ENCODE measurements around the gene SRP54.
A peak's percentile ranks its signal among the peaks of the same experiment; 100 is the strongest.

The SRP54 gene

DNA sequence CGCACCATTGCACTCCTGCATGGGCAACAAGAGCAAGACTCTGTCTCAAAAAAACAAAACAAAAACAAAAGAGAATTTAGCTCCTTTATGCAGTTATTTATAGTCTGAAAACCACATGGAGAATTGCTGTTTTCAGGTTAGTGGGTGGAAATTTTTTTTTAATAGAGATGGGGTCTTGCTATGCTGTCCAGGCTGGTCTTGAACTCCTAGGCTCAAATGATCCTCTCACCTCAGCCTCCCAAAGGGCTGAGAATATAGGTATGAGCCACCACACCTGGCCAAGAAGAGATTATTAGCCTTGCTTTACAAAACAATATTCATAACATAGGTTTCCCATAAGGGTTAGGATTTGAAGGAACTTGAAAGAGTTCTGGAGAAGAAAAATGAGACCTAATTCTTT lies 12.1 kb upstream of the SRP54 start:
- Mint-ChIP-seq H3K36me3 (peaks cover 17% of the 10 kb centered on the region), H3K27me3 (no peaks in the 10 kb centered on the region), H3K4me3 (no peak overlapping the region), H3K27ac (no peak overlapping the region), H3K4me1 (ENCODE audit: low read depth) (peaks cover 31% of the 10 kb centered on the region), H3K9me3 (ENCODE audit: low read depth) (no peaks in the 10 kb centered on the region)

GRCh38 chr14:34971381-34971780 lies 11.4 kb upstream of the SRP54 start:
- Mint-ChIP-seq H3K9me3 (ENCODE audit: low read depth) (no peaks in the 10 kb centered on the region), H3K4me3 (no peak overlapping the region), H3K27me3 (no peaks in the 10 kb centered on the region), H3K36me3 (peaks cover 16% of the 10 kb centered on the region), H3K4me1 (ENCODE audit: low read depth) (peaks cover 29% of the 10 kb centered on the region), H3K27ac (peak overlapping the region; percentile 24)

GRCh38 chr14:34971801-34972200 lies 11.0 kb upstream of the SRP54 start:
- Mint-ChIP-seq H3K4me1 (ENCODE audit: low read depth) (peaks cover 29% of the 10 kb centered on the region), H3K4me3 (no peak overlapping the region), H3K27me3 (no peaks in the 10 kb centered on the region), H3K36me3 (peaks cover 15% of the 10 kb centered on the region), H3K9me3 (ENCODE audit: low read depth) (no peaks in the 10 kb centered on the region), H3K27ac (no peak overlapping the region)

DNA sequence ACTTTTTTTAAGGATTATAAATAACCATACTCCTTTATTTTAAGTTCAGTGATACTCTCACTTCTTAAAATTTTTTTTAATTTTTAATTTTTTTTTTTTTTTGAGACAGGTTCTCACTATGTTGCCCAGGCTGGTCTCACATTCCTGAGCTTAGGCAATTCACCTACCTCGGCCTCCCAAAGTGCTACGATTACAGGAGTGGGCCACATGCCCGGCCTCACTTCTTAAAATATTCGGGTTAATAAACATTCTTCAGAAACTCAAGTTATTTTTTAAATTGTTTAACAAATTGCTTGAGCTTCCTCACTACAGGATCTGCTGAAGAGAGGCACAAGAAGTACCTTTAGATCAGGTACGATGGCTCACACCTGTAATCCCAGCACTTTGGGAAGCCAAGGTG lies 4.3 kb upstream of the SRP54 start:
- Mint-ChIP-seq H3K36me3 (peaks cover 2% of the 10 kb centered on the region), H3K27me3 (no peaks in the 10 kb centered on the region), H3K27ac (no peak overlapping the region), H3K9me3 (ENCODE audit: low read depth) (no peaks in the 10 kb centered on the region), H3K4me3 (no peak overlapping the region), H3K4me1 (ENCODE audit: low read depth) (peaks cover 26% of the 10 kb centered on the region)

DNA sequence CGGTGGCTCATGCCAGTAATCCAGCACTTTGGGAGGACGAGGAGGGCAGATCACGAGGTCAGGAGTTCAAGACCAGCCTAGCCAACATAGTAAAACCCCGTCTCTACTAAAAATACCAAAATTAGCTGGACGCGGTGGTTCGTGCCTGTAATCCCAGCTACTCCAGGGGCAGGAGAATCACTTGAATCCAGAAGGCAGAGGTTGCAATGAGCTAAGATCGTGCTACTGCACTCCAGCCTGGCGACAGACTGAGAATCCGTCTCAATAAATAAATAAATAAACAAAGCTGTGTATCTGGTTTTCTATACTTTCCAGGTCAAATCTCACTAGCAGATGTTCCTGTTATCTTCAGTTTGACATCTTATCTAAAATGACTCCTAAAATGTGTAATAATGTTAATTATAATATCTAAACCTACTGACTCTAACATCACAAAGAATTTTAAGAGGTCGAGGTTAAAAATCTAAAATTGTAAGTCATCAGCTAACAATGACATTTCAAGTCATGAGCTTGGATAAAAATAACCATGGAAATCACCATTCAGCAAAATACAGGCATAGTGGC lies 2.4 kb upstream of the SRP54 start:
- peaks cover 19% of the 10 kb centered on the region for H3K4me1 Mint-ChIP-seq (ENCODE audit: low read depth)
- H3K4me3 Mint-ChIP-seq = peak overlapping the region; percentile 46
- peaks cover 6% of the 10 kb centered on the region for H3K36me3 Mint-ChIP-seq
- no peaks in the 10 kb centered on the region for H3K9me3 Mint-ChIP-seq (ENCODE audit: low read depth)
- H3K27me3 Mint-ChIP-seq = no peaks in the 10 kb centered on the region
- H3K27ac Mint-ChIP-seq = no peak overlapping the region

DNA sequence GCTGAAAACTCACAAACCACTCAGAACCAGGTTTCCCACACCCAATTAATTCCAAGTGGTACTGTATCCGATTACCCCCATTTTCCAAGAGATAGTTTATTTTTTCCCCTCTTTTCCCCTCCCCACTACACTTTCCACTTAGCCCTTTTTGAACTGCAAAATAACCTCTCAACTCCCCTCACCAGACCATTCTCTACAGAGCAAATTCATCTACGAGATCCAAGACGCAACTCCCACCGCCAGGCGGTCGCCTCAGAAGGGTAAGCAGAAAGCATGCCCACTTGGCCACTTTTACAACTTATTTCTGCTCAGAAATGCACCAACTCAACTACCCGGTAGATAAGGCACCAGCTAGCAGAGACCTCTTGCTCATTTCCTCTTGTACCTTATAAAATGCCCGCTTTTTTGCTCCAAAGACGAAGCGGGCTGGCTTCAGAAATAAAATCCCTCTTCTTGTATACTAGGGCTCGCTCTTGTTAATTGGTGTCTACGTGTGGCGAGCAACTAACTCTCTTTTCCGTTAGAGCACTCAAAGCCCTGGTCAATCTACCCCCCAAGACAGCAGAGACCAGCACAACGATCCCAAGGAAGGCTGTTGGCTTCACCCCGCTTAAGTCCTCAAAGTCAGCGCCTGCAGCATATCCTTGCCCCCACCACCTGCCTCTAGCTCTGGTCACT lies 910 bp upstream of the SRP54 start:
- Mint-ChIP-seq H3K27me3 (no peaks in the 10 kb centered on the region), H3K4me1 (ENCODE audit: low read depth) (peaks cover 8% of the 10 kb centered on the region), H3K27ac (no peak overlapping the region), H3K36me3 (peaks cover 7% of the 10 kb centered on the region), H3K9me3 (ENCODE audit: low read depth) (no peaks in the 10 kb centered on the region), H3K4me3 (no peak overlapping the region)

DNA sequence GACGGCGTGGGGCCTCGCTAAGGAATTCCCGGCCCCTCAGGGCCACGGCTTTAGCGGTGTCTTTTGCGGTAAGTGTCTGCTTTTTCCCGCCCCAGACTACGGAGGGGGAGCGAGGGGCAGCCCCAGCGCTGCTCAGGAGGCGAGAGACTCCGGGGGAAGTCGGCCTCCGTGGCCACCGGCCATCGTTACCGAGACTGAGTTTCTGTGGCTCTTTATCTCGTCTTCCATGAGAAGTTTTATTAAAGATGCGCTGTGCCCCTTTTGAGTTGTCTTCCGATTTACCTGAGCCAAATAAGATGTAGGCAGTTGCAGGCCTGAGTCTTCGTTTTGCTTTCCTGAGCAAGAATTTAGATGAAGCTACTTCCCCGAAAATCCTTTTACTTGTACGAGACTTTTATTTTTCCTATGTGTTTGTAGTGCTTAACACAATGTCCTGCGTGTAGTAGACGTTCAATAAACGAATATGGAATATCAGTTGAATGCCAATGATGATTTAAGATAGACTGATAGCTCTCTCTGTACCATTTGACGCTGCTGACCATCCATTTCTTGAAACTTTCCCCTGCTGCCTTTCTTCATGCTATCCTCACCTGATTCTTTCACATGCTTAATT lies 462 bp downstream of the SRP54 start:
- peaks cover 14% of the 10 kb centered on the region for H3K4me1 Mint-ChIP-seq (ENCODE audit: low read depth)
- H3K9me3 Mint-ChIP-seq (ENCODE audit: low read depth) = no peaks in the 10 kb centered on the region
- H3K27me3 Mint-ChIP-seq = no peaks in the 10 kb centered on the region
- peaks cover 7% of the 10 kb centered on the region for H3K36me3 Mint-ChIP-seq
- H3K4me3 Mint-ChIP-seq = no peak overlapping the region
- H3K27ac Mint-ChIP-seq = no peak overlapping the region

- Mint-ChIP-seq H3K4me3 (no peak overlapping the region), H3K9me3 (ENCODE audit: low read depth) (no peaks in the 10 kb centered on the region), H3K27ac (no peak overlapping the region)
Measured at GRCh38 chr14:34983786-34984185, 994 bp downstream of the SRP54 start.

DNA sequence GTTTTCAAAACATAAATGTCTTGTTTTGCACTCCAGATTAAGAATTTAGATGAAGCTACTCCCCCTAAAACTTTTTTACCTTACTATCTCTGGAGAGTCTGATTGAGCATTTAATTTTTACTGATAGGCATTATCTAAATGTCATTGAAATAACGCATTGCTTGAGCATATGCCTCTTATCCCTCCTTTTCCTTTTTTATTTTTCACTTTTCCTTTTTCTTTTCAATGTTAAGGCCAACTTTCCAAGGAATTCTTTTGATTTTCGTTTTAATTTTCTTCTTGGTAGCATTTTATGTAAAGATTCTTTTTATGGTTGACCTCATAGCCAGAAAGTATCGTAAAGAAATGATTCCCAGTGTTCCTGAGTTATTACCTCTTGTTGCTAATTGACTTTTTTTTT lies 2.9 kb downstream of the SRP54 start:
- Mint-ChIP-seq H3K27ac (no peak overlapping the region), H3K4me3 (no peak overlapping the region), H3K9me3 (ENCODE audit: low read depth) (no peaks in the 10 kb centered on the region), H3K36me3 (peaks cover 7% of the 10 kb centered on the region), H3K4me1 (ENCODE audit: low read depth) (peaks cover 25% of the 10 kb centered on the region), H3K27me3 (no peaks in the 10 kb centered on the region)

More at GRCh38 chr14:34983786-34984185, 994 bp downstream of the SRP54 start:
- H3K4me1 Mint-ChIP-seq (ENCODE audit: low read depth) = peaks cover 17% of the 10 kb centered on the region
- peaks cover 7% of the 10 kb centered on the region for H3K36me3 Mint-ChIP-seq
- no peaks in the 10 kb centered on the region for H3K27me3 Mint-ChIP-seq

- H3K27me3 Mint-ChIP-seq = no peaks in the 10 kb centered on the region
- peaks cover 7% of the 10 kb centered on the region for H3K36me3 Mint-ChIP-seq
- H3K9me3 Mint-ChIP-seq (ENCODE audit: low read depth) = no peaks in the 10 kb centered on the region
- H3K27ac Mint-ChIP-seq = no peak overlapping the region
- H3K4me3 Mint-ChIP-seq = peak overlapping the region; percentile 32
- peaks cover 31% of the 10 kb centered on the region for H3K4me1 Mint-ChIP-seq (ENCODE audit: low read depth)
Measured at GRCh38 chr14:34987180-34987579, 4.4 kb downstream of the SRP54 start.

- peak overlapping the region; percentile 16 for H3K27ac Mint-ChIP-seq
- H3K27me3 Mint-ChIP-seq = no peaks in the 10 kb centered on the region
- peaks cover 39% of the 10 kb centered on the region for H3K4me1 Mint-ChIP-seq (ENCODE audit: low read depth)
Measured at GRCh38 chr14:34989762-34990161, 7.0 kb downstream of the SRP54 start.

DNA sequence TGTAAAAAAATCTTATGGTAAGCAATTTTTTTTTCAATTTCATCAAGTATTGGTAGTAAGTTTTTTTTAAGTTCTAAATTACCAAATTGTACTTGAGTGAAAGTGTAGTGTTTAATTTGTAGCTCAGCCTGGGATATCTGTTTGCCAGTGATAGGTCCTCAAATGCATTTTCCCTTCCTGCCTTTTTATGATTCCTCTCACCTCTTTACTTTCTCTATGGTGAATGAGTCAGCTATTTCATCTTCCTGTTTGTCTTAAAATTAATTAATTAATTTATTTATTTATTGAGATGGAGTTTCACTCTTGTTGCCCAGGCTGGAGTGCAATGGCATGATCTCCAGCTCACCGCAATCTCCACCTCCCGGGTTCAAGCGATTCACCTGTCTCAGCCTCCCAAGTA lies 10.6 kb downstream of the SRP54 start:
- H3K4me3 Mint-ChIP-seq = no peak overlapping the region
- H3K9me3 Mint-ChIP-seq (ENCODE audit: low read depth) = no peaks in the 10 kb centered on the region
- peaks cover 3% of the 10 kb centered on the region for H3K36me3 Mint-ChIP-seq
- no peak overlapping the region for H3K27ac Mint-ChIP-seq
- no peaks in the 10 kb centered on the region for H3K27me3 Mint-ChIP-seq
- H3K4me1 Mint-ChIP-seq (ENCODE audit: low read depth) = peaks cover 44% of the 10 kb centered on the region

More at GRCh38 chr14:34989762-34990161, 7.0 kb downstream of the SRP54 start:
- Mint-ChIP-seq H3K4me3 (no peak overlapping the region), H3K9me3 (ENCODE audit: low read depth) (no peaks in the 10 kb centered on the region), H3K36me3 (peaks cover 9% of the 10 kb centered on the region)

DNA sequence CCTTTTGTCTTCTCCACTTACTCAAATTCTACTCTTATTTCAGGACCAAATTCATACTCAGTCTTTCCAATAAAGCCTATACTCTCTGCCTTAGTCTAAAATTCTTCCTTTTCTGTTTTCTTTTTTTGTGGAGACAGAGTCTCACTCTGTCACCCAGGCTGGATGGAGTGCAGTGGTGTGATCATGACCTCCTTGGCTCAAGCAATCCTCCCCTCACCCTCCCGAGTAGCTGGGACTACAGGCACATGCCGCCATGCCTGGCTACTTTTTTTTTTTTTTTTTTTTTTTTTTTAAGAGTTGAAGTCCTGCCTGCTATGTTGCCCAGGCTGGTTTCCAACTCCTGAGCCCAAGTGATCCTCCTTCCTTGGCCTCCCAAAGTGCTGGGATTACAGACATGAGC lies 11.9 kb downstream of the SRP54 start:
- peaks cover 3% of the 10 kb centered on the region for H3K36me3 Mint-ChIP-seq
- peaks cover 33% of the 10 kb centered on the region for H3K4me1 Mint-ChIP-seq (ENCODE audit: low read depth)
- peak overlapping the region; percentile 64 for H3K27ac Mint-ChIP-seq
- H3K9me3 Mint-ChIP-seq (ENCODE audit: low read depth) = no peaks in the 10 kb centered on the region
- H3K27me3 Mint-ChIP-seq = no peaks in the 10 kb centered on the region
- H3K4me3 Mint-ChIP-seq = no peak overlapping the region

GRCh38 chr14:34997762-34998161 lies 15.0 kb downstream of the SRP54 start:
- peaks cover 16% of the 10 kb centered on the region for H3K4me1 Mint-ChIP-seq (ENCODE audit: low read depth)
- H3K9me3 Mint-ChIP-seq (ENCODE audit: low read depth) = no peaks in the 10 kb centered on the region
- no peaks in the 10 kb centered on the region for H3K27me3 Mint-ChIP-seq
- peak overlapping the region; percentile 28 for H3K27ac Mint-ChIP-seq
- no peak overlapping the region for H3K4me3 Mint-ChIP-seq
- peaks cover 5% of the 10 kb centered on the region for H3K36me3 Mint-ChIP-seq

DNA sequence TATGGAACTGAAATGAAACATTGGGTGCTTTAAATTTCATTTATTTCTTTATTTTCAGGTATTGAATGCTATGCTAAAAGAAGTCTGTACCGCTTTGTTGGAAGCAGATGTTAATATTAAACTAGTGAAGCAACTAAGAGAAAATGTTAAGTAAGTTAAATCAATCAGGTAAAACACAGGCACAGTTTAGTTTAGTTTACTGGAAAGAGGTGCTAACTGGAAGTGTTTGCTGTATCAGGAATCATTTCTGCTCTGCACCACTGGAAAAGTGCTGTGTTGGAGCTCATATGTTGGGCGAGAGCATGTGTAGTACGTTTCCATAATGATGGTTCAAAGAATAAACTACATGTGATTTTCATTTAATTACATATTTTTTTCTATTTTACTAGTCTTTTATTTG lies 16.7 kb downstream of the SRP54 start:
- Mint-ChIP-seq H3K27ac (no peak overlapping the region), H3K27me3 (no peaks in the 10 kb centered on the region), H3K4me3 (no peak overlapping the region), H3K36me3 (peaks cover 2% of the 10 kb centered on the region), H3K4me1 (ENCODE audit: low read depth) (peaks cover 13% of the 10 kb centered on the region), H3K9me3 (ENCODE audit: low read depth) (no peaks in the 10 kb centered on the region)

Measured in activated naive CD8-positive, alpha-beta T cell (primary cell).